ENCODE measurements around the gene PTPRN2.
"Not testable (repeated sequence)": the region's sequence is repeated elsewhere in the genome, so short reads cannot be mapped to it uniquely, and the experiment has no call there.

PTPRN2 gene

DNA sequence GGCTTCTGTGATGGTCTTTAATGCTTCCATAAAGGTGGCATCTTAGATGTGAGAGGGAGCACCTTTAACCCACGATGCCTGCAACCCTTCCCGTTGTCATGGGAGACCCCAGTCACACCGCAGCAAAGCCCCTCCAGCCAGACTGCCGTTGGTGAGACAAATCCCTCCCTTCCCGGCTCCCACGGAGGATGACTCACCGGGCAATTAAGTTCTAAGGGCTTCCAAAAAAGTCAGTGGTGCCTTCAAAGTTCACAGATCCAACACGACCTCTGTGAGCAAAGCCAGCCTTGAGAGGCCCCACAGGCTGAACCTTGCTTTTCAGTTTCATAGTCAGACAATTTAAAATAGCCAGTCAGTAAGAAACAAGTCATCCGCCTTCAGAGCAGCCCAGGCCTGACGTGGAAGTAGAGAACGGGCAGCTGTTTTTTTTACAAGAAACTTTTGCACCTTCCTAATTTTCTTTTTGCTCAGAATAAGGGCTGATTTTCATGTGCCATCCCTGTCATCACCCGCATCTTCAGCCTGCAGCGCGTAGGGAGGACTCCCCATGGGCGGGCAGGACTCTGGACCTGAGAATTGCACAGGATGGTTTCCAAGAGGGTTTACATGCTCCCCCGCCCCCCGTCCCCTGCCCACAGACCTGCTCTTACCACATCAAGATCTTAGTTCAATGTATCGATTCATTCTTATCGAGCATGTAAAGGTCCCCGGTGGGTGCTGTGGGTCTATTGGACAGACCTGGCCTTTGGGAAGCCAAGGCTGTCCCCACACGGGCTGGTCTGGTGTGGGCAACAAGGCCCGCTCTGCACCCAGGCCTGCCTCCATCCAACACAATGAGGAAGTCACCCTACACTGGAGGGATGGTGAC lies 916.9 kb downstream of the PTPRN2 start:
- no peak for DNase-seq

DNA sequence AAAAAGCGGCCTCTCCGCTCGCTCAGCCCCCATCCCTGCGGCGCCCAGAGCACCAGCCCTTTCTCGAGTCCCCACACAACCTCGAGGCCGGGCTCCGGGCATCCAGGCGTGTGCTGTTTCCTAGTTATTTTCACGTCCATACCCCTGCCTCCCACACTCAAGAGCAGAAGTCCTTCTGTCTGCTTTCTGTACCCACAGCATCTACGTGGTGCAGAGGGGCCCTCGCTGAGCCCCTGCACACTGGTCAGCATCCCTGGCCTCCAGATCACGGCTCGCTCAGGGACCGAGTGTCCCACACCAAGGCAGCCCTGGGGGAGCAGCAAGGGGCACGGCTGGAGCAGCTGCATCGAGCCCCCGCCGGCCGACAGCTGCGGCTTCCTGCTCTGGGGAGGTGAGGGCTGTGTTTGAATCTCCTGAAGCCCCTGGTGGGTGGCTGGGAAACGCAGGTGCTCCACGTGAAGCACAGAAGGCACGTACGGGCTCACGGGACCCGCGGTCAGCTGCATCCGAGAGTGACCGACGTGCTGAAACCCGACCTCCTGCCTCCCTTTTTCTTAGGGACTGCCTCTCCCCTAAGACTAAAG lies 917.8 kb downstream of the PTPRN2 start:
- DNase-seq = no peak

DNA sequence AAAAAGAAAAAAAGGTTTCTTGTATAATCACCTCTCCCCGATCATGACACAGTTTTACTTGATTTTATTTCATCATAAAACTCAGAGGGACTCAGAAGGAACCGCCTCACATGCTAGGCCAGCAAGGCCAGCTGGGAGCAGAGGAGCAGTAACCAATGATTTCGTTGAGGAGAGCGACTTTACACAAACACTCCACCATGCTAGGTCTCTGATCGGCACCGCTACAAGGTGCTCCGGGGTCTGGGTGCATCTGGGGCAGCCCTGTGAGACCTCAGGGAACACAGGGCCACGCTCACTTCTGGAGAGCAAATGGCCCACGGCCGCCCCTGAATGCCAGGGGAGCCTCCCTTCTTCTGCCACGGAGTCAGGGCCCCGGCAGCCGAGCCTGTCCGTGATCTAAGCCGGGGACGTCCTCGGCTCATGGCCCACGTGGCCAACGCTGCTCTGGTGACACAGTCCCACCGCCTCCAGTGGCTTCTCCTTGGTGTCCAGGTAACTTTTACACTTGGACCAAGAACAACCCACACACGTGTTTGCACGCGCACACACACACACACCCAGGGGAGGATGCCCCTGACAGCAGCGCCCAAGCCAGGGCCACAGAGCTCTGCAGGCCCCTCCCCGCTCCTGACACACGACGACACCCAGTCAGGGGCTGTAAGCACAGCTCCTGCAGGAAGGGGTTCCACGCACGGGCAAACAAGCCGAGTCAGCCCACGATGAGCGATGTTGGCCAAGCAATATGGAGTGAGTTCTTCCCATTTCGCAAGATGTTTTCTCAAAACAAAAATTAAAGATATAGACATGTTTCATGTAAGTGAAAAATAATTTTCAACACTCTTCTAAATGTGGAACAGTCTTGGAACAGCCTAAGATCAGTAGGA lies 918.5 kb downstream of the PTPRN2 start:
- DNase-seq = no peak

GRCh38 chr7:157668221-157668883 lies 919.3 kb downstream of the PTPRN2 start:
- DNase-seq = no peak

- DNase-seq = no peak
Observed at GRCh38 chr7:157667731-157668130, 919.9 kb downstream of the PTPRN2 start.

DNA sequence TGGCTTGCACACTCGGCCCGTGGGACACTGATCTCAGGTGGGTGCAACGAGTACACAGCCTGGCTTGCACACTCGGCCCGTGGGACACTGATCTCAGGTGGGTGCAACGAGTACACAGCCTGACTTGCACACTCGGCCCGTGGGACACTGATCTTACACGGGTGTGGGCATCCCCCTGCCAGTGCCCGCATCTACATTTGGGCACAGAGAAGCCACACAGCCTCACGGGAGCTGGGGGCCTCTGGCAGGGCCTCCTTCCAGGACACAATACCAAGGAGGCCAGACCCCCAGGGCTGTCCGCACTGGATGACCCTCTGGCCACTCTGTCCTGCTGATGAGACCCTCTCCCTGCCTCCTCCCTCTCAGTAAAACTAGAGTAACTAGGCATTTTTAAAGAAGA lies 920.4 kb downstream of the PTPRN2 start:
- DNase-seq = no peak

- no peak for DNase-seq
Observed at GRCh38 chr7:157666530-157667040, 921.0 kb downstream of the PTPRN2 start.

DNA sequence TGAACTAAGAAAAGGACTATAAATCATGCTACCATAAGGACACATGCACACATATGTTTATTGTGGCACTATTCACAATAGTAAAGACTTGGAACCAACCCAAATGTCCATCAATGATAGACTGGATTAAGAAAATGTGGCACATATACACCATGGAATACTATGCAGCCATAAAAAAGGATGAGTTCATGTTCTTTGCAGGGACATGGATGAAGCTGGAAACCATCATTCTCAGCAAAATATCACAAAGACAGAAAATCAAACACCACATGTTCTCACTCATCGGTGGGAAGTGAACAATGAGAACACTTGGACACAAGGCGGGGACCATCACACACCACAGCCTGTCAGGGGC lies 922.0 kb downstream of the PTPRN2 start:
- not testable (repeated sequence) for DNase-seq

- no peak for DNase-seq
Observed at GRCh38 chr7:157664871-157665633, 922.6 kb downstream of the PTPRN2 start.

GRCh38 chr7:157664034-157664433 lies 923.6 kb downstream of the PTPRN2 start:
- no peak for DNase-seq

DNA sequence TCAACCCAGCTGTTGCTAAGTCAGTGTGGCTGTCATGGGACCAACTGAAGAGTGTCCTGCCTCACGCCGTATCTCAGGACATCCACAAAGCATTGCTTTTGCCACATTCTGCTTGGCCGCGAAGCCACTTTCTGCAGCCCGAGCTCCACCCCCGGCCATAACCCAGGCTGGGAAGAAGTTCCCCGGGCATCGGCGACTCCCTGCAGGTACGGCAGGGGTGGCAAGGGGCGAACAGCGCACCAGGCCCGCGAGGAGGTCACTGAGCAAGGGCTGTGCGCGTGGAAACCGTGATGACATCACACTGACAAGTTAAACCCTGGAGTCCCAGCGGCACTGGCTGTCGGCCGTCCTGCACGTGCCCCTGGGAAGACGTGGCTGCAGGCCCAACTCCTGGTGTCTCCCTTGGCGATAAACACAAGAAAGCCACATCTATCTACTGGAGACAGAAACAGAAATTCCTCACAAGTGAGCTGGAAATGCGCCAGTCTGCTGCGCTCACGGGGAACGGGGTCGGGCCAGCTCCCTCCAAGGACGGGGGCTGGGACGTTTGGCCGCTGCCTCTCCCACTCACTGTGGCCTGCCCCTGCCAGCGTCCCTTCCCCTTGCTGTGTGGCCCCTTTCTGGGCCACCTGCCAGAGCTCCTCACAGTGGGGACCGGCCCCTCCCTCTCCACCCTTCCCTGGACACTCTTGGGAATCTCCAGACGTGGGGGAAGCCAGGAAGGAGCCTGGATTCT lies 924.5 kb downstream of the PTPRN2 start:
- DNase-seq = no peak

GRCh38 chr7:157662110-157662791 lies 925.4 kb downstream of the PTPRN2 start:
- DNase-seq = no peak

GRCh38 chr7:157661611-157661975 lies 926.0 kb downstream of the PTPRN2 start:
- no peak for DNase-seq

- DNase-seq = no peak
Observed at GRCh38 chr7:157660971-157661610, 926.5 kb downstream of the PTPRN2 start.

DNA sequence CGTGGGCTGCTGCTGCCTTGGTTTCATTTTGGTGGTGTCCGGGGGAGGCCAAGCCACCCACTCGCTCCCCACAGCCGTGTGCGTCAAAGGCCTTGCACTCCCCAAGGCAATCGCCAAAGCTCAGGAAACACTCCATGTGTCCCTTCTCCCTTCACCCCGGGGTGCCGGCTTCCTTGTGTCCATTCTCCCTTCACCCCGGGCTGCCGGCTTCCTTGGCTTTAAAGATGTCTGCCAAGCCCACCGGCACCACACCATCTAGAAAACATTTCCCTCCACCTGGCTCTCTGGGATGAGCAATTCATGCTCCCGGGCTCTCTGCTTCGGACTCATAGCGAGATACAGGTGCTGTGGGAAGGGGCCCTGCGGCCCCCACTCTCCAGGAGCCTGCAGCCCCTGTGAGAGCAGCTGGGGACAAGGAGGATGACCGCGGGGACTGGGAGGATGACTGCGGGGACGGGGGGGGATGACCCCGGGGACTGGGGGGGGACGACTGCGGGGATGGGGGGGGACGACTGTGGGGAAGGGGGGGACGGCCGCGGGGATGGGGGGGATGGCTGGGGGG lies 928.7 kb downstream of the PTPRN2 start:
- DNase-seq = no peak

GRCh38 chr7:157657741-157658740 lies 929.6 kb downstream of the PTPRN2 start:
- no peak for DNase-seq

DNA sequence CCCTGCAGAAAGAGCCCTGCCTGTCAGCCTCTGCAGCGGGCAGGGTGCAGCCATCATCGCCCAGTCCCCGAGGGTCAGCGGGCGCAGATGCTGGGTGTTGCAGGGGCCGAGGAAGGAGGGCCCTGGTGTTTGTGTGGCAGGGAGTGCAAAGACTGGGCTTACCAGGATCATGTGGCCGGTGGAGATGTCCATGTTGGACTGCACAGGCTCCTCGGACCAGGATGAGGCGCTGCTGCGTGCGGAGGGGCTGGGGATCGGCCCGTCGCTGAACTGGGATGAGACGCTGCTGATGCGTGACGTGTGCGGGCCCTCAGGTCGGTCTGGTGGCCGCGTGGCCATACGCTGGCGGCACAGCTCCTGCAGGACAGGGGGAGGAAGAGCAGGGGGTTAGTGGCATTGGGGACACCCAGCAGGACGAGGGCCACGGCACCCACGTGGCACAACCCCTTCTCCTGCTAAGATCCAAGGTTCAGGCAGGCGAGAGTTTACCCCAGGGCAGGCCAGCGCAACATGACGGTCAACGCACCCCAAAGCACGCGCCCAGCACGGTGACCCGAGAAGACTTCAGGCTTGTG lies 931.3 kb downstream of the PTPRN2 start:
- DNase-seq = no peak

DNA sequence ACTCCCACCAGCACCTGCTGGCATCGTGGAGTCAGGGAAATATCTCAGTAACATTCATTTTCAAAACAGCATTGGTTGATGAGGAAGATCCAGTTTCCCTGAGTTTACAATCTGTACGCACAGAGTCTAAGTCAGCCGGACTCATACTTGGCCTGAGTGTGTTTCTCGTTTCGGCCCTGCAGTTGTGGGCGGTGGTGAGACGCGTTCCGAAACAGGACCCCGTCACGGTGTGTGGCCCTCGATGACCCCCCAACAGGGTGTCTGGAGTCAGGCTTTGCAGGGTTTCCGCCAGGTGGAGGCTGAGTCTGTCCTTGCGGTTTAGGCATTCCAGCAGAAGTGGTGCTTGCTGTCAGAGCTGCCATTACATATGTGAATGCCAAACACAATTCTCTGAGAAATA lies 933.3 kb downstream of the PTPRN2 start:
- no peak for DNase-seq
